HG02571 (cell line): ENCODE measurements around the gene MAP2K7.
"Not testable (repeated sequence)": the region's sequence is repeated elsewhere in the genome, so short reads cannot be mapped to it uniquely, and the experiment has no call there.

Experiments used
- ATAC-seq: cut with Tn5 transposase; IDR thresholded peaks from one replicate; pipeline ENCODE4 v1.9.1; 2021; ENCODE audit warnings: mild to moderate bottlenecking, moderate library complexity; ENCODE audit not compliant: unreplicated experiment

The MAP2K7 gene

GRCh38 chr19:7883105-7883504 lies 20.6 kb upstream of the MAP2K7 start:
- no peak for ATAC-seq

GRCh38 chr19:7883796-7884570 lies 19.7 kb upstream of the MAP2K7 start:
- ATAC-seq, result no peak

- ATAC-seq, result no peak
Observed at GRCh38 chr19:7885818-7886217, 17.9 kb upstream of the MAP2K7 start.

GRCh38 chr19:7887408-7888144 lies 16.1 kb upstream of the MAP2K7 start:
- no peak for ATAC-seq

- no peak for ATAC-seq
Observed at GRCh38 chr19:7888145-7888825, 15.4 kb upstream of the MAP2K7 start, which contains the start of gene LRRC8E. Gene LRRC8E, plus strand, starts transcription at chr19:7888510. Its CDS starts 7,094 bp downstream, at chr19:7895604.

- ATAC-seq, result no peak
Observed at GRCh38 chr19:7888826-7889217, 14.9 kb upstream of the MAP2K7 start.

- ATAC-seq, result not testable (repeated sequence)
Observed at GRCh38 chr19:7893362-7894101, 10.1 kb upstream of the MAP2K7 start.

GRCh38 chr19:7894612-7895309 lies 8.9 kb upstream of the MAP2K7 start:
- no peak for ATAC-seq

- no peak for ATAC-seq
Observed at GRCh38 chr19:7895565-7895964, 8.1 kb upstream of the MAP2K7 start.

- no peak for ATAC-seq
Observed at GRCh38 chr19:7897292-7897691, 6.4 kb upstream of the MAP2K7 start.

- ATAC-seq, result no peak
Observed at GRCh38 chr19:7898967-7899366, 4.7 kb upstream of the MAP2K7 start.

GRCh38 chr19:7899751-7900378 lies 3.8 kb upstream of the MAP2K7 start:
- no peak for ATAC-seq

GRCh38 chr19:7900401-7900870 lies 3.2 kb upstream of the MAP2K7 start:
- ATAC-seq, result no peak

- no peak for ATAC-seq
Observed at GRCh38 chr19:7900931-7901330, 2.7 kb upstream of the MAP2K7 start.

GRCh38 chr19:7901337-7901736 lies 2.3 kb upstream of the MAP2K7 start:
- no peak for ATAC-seq

- ATAC-seq, result no peak
Observed at GRCh38 chr19:7902796-7903243, 857 bp upstream of the MAP2K7 start.

GRCh38 chr19:7904074-7905020 lies 670 bp downstream of the MAP2K7 start:
- ATAC-seq, result peak; percentile 29

GRCh38 chr19:7905268-7905667 lies 1.6 kb downstream of the MAP2K7 start:
- ATAC-seq, result no peak

GRCh38 chr19:7905859-7906258 lies 2.2 kb downstream of the MAP2K7 start:
- ATAC-seq, result no peak
